ENCODE results near the gene VWF. TPM values are rescaled to one million over a fixed set of nuclear protein-coding genes. Genes with fewer than 3 reads are reported as not detected.

The VWF gene
- total RNA-seq, 4 donors from 2014 or later, result 21.1 to 92.5 (median 49.7) TPM

DNA sequence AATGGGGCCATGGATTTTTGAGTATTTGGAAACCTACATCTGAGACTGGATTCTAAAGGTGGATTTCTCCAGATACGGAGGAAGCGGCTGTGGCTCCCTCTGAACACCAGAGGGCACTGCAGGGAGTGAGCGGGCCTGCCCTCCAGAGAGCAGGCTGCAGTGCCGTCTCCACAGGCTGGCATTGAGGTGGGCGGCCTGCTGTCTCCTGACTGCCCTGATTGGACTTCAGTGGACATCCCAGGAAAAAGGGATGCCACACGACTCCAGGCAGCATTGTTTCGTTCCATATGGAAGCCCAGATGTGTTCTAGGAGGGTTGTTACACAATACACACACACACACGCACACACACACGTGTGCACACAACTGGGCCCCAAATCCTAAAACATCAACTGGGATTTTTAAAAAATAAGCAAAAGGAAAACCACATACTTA lies 158.5 kb downstream of the VWF start:
- H3K9me3 ChIP-seq, result no peaks in the 10 kb centered on the region
- no peak for DNase-seq
- WGBS, 2 donors, result 30 to 44% methylated on average over 8 to 9 of the region's 9 CpGs
- H3K36me3 ChIP-seq, result peaks cover 0 to 36% (median 0%) of the 10 kb centered on the region in 3 donors
- H3K4me1 ChIP-seq, result peaks cover 0 to 15% (median 0%) of the 10 kb centered on the region in 3 donors
- H3K27ac ChIP-seq, result no peak overlapping the region
- intact Hi-C loops (cut with DNase I), result no loop called here
- peaks cover 0 to 10% (median 0%) of the 10 kb centered on the region in 4 donors for H3K27me3 ChIP-seq
- no peak overlapping the region for H3K4me3 ChIP-seq
- peak; percentile 40 to 81 (median 62) for TF ChIP-seq CTCF (IDR thresholded peaks at IDR 0.05)
- TF ChIP-seq POLR2A (IDR thresholded peaks at IDR 0.05), result no peak

GRCh38 chr12:5964913-5965900 lies 159.3 kb downstream of the VWF start:
- intact Hi-C loops (cut with DNase I), result no loop called here
- peaks cover 0 to 15% (median 0%) of the 10 kb centered on the region in 3 donors for H3K4me1 ChIP-seq
- no peak overlapping the region for H3K4me3 ChIP-seq
- WGBS, 2 donors, result 70 to 73% methylated on average over 20 to 24 of the region's 24 CpGs
- no peak for DNase-seq
- peaks cover 0 to 30% (median 0%) of the 10 kb centered on the region in 3 donors for H3K36me3 ChIP-seq
- peaks cover 0 to 10% (median 0%) of the 10 kb centered on the region in 4 donors for H3K27me3 ChIP-seq
- H3K27ac ChIP-seq, result no peak overlapping the region
- no peak for TF ChIP-seq POLR2A (IDR thresholded peaks at IDR 0.05)
- TF ChIP-seq CTCF (IDR thresholded peaks at IDR 0.05), result no peak
- H3K9me3 ChIP-seq, result no peaks in the 10 kb centered on the region

GRCh38 chr12:5963515-5963914 lies 161.0 kb downstream of the VWF start:
- TF ChIP-seq POLR2A (IDR thresholded peaks at IDR 0.05) (no peak), CTCF (IDR thresholded peaks at IDR 0.05) (no peak)
- Histone ChIP-seq H3K4me1 (peaks cover 0 to 15% (median 0%) of the 10 kb centered on the region in 3 donors), H3K36me3 (peaks cover 0 to 20% (median 0%) of the 10 kb centered on the region in 3 donors), H3K27ac (no peak overlapping the region), H3K9me3 (no peaks in the 10 kb centered on the region), H3K27me3 (peaks cover 0 to 10% (median 0%) of the 10 kb centered on the region in 4 donors), H3K4me3 (no peak overlapping the region)
- no peak for DNase-seq
- intact Hi-C loops (cut with DNase I), result no loop called here
- 69 to 70% methylated on average over 7 of the region's 7 CpGs for WGBS, 2 donors

GRCh38 chr12:5960783-5961182 lies 163.7 kb downstream of the VWF start:
- intact Hi-C loops (cut with DNase I), result no loop called here
- WGBS, 2 donors, result 84 to 89% methylated on average over 4 of the region's 4 CpGs

More at GRCh38 chr12:5960783-5961182, 163.7 kb downstream of the VWF start:
- peaks cover 0 to 8% (median 0%) of the 10 kb centered on the region in 3 donors for H3K36me3 ChIP-seq
- H3K9me3 ChIP-seq, result no peaks in the 10 kb centered on the region
- TF ChIP-seq CTCF (IDR thresholded peaks at IDR 0.05) (no peak), POLR2A (IDR thresholded peaks at IDR 0.05) (no peak)
- peaks cover 0 to 10% (median 0%) of the 10 kb centered on the region in 3 donors for H3K4me1 ChIP-seq
- H3K27me3 ChIP-seq, result peaks cover 0 to 7% (median 0%) of the 10 kb centered on the region in 4 donors
- H3K4me3 ChIP-seq, result no peak overlapping the region
- H3K27ac ChIP-seq, result no peak overlapping the region
- no peak for DNase-seq
